NCI-H1092 treated with DMSO at 0.1 percent for 48 hours (cell line): ENCODE data around the gene NARF.

Experiments used
- DNase-seq: peaks from one replicate; lab custom pipeline; 2025; lab: John Stamatoyannopoulos, UW

The NARF gene

GRCh38 chr17:82474223-82475010, 15.9 kb downstream of the NARF start:
- no peak for DNase-seq

- DNase-seq = no peak
Measured at GRCh38 chr17:82475458-82475857, 16.9 kb downstream of the NARF start.

GRCh38 chr17:82477934-82478333, 19.4 kb downstream of the NARF start:
- no peak for DNase-seq

GRCh38 chr17:82479602-82480001, 21.1 kb downstream of the NARF start:
- no peak for DNase-seq

- DNase-seq = no peak
Measured at GRCh38 chr17:82480318-82480717, 21.8 kb downstream of the NARF start.

- no peak for DNase-seq
Measured at GRCh38 chr17:82483204-82483660, 24.7 kb downstream of the NARF start.

GRCh38 chr17:82483836-82484235, 25.3 kb downstream of the NARF start:
- no peak for DNase-seq

- DNase-seq = no peak
Measured at GRCh38 chr17:82486231-82487094, 27.9 kb downstream of the NARF start.

- no peak for DNase-seq
Measured at GRCh38 chr17:82487910-82488309, 29.4 kb downstream of the NARF start.

GRCh38 chr17:82489117-82489516, 30.6 kb downstream of the NARF start:
- no peak for DNase-seq

GRCh38 chr17:82489851-82490511, 31.4 kb downstream of the NARF start:
- DNase-seq = no peak

GRCh38 chr17:82490512-82491195, 32.1 kb downstream of the NARF start:
- no peak for DNase-seq

GRCh38 chr17:82491196-82491530, 32.6 kb downstream of the NARF start:
- DNase-seq = no peak

GRCh38 chr17:82491533-82491932, 33.0 kb downstream of the NARF start:
- no peak for DNase-seq

- DNase-seq = no peak
Measured at GRCh38 chr17:82492643-82493225, 34.2 kb downstream of the NARF start.

- DNase-seq = no peak
Measured at GRCh38 chr17:82493226-82493781, 34.8 kb downstream of the NARF start.

- DNase-seq = peak; percentile 96
Measured at GRCh38 chr17:82494236-82495055, 35.9 kb downstream of the NARF start.

GRCh38 chr17:82495844-82496528, 37.4 kb downstream of the NARF start:
- no peak for DNase-seq

- peak; percentile 85 for DNase-seq
Measured at GRCh38 chr17:82496529-82497434, 38.2 kb downstream of the NARF start.
